Activated CD4-positive, CD25-positive, alpha-beta regulatory T cell treated with anti-CD3 and anti-CD28 coated beads, Interleukin-2, amount 50 U/mL, for 24 hours (primary cell): ENCODE measurements around the gene AADAT.
A peak's percentile ranks its signal among the peaks of the same experiment; 100 is the strongest.
"Not testable (repeated sequence)": the region's sequence is repeated elsewhere in the genome, so short reads cannot be mapped to it uniquely, and the experiment has no call there.

Experiments used
- ATAC-seq, 2 donors: fragments of 150-1000 bp; cut with Tn5 transposase; one replicate each; pipeline ENCODE4 v1.10.0; 2021; ENCODE audit warnings: mild to moderate bottlenecking in 1 of 2, moderate library complexity in 1 of 2

Gene AADAT

DNA sequence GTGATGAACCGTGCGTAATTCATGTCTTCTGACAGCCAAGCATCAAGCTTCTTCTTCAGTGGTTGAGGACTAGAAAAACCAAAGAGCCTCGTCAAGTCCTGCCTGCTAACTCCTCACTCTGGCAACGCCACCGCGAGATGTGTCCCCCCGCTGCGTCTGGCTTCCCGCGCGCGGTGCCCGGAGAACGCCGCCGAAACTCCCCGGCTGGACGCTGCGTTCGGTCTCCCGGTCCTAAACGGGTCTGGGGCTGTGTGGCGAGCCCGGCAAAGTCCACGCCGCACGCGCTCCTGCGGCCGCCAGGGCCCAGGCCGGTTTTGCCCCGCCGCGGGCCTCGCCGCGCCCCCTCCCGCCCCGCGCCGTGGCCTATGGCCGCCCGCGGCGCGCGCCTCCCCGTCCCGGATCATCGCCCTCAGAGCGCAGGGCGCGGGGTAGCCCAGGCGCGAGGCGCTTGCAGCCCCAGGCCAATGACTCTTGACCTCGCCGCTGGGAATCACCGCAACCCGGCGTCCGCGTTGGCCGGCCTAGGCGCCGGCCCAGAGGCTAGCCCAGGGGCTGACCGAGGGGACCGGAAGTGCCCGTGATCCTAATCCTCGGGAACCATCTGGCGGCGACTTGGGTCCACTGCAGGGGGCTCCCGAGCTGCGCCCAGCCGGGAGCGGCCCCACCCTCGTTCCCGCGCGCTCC is at the start of gene AADAT:
AADAT (minus strand) TSS at position 289 of the 684 bp plus-strand sequence; CDS start at position 23, 266 bp downstream.
- ATAC-seq, result no peak

DNA sequence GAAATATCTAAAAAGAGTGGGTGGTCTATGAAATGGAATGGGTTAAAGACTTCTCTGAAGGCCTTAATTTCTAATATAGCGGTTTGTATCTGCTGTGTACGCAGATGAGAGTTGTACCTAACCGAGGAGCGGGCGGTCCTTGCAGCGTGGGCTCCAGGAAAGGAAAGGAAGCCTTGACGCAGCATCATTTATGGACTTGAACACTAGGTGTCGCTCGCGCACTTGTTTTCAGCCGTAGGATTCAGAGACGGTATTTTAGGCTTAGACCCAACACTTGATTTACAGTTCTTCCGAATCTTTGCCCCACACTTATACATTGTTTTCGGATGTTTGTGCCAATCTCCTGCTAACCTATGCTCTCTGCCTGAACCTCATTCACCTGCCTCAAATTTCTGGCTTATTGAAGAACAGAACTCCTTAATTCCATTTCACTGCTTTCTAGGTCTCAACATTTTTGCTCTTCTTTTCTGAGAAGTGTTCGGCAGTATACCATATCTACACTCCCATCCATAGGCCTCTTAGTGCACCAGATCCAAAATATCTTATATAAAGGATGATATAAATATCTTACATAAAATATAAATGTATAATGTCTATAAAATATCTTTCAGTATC is 48.9 kb upstream of the AADAT start:
- ATAC-seq, result peak; percentile 20 to 61

DNA sequence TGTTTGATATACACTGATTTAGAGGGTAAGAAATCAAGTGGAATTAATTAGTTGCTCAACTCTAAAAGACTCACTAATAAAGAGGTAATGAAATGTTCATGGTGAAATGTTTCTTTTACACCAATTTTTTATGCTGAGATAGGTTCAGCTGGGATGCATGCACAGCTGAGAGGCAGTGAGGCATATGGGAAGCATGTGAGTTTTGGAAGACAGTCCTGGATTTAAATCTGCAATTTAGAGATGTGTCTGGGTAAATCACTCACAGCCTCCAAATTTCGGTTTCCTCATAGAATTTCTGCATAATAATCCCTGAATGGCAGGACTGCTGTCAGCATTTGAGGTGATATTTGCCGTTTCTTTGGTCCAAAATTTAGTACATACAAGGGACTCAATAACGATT is 48.2 kb upstream of the AADAT start:
- no peak for ATAC-seq

DNA sequence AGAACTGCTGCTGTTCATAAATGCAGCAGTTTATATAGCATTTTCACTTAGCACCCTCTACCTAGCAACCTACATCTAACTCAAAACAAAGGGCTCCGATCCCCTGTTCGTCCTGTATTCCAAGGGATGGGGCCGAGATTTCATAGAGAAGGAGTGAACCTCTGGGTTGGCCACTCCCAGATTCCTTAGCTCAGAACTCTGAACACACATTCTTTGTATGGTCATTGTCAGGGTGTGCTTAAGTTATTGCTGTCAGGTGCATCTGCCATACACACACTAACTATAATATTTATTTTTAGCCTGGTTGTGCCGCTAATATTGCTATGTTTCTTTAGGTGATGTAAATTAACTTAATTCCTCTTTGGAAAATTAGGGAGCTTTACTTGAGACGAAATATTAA is 47.7 kb upstream of the AADAT start:
- ATAC-seq, result no peak

DNA sequence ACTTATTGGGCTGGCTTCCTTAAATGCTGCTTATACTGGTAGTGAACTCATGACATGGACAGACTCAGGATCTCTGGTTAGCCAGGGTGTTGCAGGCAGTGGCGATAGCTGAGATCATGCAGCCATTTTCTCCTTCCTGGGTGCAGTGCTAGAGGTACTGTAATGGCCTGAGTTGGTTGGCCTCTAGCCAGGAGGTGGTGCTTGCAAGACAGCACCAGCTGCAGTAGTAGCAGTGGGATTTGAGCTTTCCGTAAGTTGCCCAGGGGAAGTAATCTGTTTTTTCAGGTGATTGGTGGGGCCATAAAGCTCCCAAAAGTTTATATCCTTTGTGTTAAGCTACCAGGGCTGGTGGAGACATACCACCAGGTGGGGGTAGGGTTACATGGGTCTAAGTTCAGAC is 45.1 kb upstream of the AADAT start:
- no peak for ATAC-seq

DNA sequence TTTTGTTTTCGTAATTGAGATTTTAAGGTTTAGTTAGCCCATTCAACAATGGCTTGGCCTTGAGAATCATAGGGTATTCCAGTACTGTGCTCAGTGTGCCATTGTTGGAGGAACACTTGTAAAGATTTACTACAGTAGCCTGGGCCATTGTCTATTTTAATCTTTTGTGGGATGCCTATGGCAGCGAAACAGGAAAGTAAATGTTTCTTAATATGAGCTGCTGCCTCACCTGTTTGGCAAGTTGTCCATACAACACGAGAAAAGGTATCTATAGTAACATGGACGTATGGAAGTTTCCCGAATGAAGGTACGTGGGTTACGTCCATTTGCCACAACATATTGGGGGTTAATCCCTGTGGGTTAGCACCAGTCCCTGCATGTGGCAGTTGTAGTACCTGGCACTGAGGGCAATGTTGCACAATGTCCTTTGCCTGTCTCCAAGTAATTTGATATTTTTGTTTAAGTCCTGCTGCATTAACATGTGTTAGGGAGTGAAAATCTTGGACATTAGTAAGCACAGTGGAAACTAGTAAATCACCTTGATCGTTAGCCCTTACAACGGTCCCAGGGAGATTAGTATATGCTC is 38.6 kb upstream of the AADAT start:
- no peak for ATAC-seq

DNA sequence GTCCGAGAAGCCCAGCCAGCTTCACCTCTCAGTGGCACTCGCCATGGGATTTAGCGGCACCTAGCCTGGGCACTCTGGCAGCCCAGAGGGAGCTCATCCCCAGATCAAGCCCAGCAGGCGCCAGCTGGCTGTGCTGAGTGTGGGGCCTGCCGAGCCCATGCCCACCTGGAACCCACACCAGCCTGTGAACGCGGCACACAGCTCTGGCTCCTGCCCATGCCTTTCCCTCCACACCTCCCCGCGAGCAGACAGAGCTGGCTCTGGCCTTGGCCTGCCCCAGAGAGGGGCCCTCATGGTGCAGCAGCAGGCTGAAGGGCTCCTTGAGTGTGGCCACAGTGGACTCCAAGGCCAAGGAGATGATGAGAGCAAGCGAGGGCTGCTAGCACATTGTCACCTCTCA is 38.0 kb upstream of the AADAT start:
- no peak for ATAC-seq

DNA sequence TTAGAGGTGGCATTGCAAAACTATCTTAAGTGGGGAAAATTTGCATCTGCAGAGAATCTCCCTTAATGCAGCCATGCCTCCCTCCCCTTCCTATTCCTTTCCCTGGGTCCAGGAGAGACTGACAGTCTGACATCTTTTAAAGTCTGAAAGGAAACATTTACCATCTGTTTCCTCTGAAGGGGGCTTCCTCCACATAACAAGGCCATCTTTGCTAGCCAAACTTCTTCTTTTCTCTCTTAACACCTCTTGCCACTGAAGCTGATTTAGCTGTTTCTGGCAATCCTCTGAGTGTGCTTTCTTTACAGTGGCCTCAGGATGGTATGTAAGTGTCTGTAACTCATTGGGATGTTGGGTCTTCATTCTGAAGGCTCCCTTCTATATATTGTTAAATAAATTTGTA is 34.6 kb upstream of the AADAT start:
- ATAC-seq, result no peak

DNA sequence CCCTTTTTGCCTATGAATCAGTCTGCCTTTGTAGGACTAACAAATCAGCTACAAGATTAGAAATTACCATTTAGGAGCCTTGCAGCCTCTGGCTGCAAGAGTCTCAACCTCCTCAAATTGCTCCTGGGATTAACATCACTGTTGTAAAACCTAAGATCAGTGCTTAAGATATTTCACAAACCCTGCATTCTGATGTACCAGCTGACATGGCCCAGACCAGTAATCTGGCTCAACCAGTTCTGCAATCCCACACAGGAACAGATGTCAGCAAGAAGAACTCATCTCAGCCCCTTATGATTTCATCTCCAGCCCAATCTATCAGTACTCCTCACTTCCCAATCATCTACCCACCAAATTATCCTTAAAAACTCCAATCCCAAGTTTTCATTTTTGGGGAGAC is 32.5 kb upstream of the AADAT start:
- no peak for ATAC-seq

DNA sequence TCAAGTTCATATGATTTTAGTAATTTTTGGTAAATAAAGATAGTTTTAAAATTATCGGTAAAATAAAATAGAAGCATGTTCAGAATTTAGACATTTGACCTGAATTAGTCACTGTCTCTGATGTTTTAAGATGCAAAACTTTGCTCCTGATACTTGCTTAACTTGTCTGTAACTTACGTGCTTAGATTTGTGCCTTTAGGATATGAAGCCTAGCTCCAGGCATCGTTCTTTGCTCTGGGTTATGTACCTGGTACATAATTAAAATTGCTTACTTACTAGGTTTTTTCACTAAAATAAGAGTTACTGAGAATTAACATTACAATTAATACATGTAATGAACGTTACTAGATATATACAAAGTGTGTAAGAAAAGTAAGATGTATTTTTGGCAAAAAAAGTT is 24.9 kb upstream of the AADAT start:
- no peak for ATAC-seq

DNA sequence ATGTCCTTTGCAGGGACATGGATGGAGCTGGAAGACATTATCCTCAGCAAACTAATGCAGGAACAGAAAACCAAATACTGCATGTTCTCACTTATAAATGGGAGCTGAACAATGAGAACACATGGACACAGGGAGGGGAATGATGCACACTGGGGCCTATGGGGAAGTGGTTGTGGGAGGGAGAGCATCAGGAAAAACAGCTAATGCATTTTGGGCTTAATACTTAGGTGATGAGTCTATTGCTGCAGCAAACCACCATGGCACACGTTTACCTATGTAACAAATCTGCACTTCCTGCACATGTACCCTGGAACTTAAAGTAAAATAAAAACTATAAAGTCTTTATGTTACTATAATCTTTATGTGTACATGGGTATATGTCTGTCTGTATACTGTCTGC is 24.4 kb upstream of the AADAT start:
- ATAC-seq, result not testable (repeated sequence)

DNA sequence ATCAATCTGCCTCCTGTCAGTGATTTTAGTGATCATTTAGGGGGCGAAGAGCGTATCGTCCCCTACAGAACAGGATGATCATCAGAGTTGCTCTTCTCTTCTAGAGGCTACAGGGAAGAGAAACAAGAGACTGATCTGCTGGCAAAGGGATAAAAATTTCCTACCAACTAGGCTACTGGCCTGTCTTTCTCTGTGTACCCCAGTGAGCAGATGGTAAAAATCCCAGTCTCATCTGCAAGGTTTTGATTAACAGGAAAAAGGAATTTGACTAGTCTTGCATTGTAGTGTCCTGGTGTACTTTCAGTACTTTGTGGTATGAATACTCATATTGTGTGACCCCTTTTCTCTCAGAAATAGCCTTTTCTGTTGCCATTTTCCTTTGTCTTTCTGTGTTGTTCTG is 21.8 kb upstream of the AADAT start:
- ATAC-seq, result no peak

DNA sequence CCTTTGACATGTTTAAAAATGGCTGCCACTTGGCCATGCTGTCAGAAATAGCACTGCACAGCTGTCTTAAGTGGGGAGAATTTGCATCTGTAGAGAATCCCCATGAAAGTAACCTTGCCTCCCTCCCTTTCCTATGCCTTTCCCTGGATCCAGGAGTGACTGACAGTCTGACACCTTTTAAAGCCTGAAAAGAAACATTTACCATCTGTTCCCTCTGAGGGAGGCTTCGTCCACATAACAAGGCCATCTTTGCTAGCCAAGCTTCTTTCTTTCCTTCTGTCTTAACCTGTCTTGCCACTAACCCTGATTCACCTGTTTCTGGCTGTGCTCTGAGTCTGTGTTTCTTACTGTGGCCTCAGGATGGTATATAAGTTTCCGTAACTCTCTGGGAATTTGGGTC is 21.3 kb upstream of the AADAT start:
- ATAC-seq, result no peak

DNA sequence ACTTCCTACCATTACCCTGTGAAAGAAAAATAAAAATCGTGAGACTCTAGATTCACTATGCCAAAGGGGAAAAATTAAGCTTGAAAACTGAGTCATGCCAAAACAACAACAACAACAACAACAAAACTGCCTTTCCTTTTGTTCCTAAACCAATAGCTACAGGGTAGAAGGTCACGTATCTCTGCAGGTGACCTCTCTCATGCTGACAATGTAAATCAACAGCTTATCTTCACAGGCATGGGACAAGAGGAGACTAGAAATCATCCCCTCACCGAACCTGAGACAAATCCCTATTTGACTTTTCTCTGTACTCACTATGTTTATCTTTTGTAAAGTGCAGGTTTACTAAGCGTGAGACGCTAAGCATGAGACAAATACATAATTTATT is 20.5 kb upstream of the AADAT start:
- ATAC-seq, result no peak

DNA sequence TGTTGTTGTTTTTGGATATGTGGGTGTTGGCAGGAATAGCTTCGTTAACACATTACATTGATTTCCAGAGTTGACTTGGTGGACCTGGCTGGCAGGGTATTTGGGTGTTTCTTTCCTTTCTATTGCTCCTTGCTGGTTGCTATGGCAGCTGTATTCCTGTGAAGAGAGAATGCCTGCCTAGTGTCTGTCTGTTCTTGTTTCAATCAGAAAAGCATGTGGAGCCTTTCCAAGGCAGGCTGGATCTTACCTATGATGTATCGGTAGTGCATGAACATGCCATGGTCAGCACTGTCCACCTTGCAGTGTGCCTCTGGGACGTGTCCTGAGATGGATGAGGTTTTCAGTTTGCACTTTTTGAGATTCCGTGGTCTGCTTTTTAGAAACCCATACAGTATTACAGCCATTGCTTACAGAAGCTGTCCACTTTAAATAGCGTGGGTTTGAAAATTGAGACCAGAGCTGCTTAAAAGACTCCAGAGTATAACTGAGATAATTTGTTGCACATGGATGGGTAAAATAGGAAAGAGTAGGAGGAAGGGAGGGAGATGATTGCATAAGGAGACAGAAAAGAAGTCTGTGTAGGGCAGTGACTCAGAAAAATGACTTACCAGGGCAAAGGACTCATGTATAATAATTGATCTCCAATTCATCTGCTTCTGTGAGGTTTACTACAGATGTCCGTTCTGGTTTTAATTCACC is 20.0 kb upstream of the AADAT start:
- ATAC-seq, result no peak

DNA sequence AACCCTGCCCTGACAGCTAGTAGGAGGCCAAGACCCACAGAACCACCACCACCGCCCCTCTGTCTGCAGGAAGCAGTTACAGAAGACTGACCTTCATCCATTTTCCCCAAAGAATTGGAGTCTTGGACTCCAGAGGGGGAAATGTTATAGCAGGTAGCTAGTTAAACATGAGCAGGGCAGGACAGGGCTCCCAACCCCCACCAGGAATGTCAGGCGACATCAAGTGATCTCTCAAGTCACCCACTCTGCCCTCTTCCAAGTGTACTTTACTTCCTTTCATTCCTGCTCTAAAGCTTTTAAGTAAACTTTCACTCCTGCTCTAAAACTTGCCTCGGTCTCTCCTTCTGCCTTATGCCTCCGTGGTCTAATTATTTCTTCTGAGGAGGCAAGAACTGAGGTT is 17.1 kb upstream of the AADAT start:
- ATAC-seq, result no peak

DNA sequence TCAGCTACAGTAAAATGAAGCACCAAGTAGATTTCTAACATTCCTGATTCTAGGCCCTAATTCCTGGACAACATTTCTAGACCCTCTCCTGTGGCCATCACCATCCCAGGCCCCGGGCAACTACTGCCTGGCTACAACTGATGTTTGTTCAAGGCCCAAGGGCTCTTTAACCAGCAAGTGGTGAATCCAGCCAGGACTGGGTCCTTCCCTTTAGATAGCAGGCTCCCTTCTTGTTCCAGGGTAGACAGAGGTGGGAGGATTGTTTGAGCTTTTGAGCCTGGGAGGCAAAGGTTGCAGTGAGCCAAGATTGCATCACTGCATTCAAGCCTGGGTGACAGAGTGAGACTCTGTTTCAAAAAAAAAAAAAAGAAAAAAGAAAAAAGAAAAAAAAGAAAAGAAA is 12.7 kb upstream of the AADAT start:
- no peak for ATAC-seq

DNA sequence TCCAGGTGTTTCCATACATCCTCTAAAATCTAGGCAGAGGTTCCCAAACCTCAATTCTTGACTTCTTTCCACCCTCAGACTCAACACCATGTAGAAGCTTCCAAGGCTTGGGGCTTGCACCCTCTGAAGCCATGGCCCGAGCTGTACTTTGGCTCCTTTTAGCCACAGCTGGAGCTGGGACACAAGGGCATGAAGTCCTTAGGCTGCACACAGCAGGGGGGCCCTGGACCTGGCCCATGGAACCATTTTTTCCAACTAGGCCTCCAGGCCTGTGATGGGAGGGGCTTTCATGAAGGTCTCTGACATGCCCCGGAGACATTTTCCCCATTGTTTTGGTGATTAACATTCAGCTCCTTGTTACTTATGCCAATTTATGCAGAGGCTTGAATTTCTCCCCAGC is 8.4 kb upstream of the AADAT start:
- ATAC-seq, result not testable (repeated sequence)

DNA sequence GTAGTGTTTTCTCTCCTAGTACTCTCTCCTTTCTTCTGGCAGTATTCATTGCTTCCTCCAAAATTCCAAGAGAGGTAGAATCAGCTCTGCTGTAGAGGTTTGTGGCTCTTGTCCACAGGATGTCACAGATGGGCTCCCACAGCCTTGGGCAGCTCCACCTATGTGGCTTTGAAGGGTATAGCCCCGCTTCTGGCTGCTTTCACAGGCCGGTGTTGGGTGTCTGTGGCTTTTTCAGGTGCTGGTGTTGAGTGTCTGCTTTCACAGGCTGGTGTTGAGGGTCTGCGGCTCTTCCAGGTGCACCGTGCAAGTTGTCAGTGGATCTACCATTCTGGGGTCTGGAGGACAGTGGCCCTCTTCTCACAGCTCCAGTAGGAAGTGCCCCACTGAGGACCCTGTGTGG is 7.9 kb upstream of the AADAT start:
- no peak for ATAC-seq

DNA sequence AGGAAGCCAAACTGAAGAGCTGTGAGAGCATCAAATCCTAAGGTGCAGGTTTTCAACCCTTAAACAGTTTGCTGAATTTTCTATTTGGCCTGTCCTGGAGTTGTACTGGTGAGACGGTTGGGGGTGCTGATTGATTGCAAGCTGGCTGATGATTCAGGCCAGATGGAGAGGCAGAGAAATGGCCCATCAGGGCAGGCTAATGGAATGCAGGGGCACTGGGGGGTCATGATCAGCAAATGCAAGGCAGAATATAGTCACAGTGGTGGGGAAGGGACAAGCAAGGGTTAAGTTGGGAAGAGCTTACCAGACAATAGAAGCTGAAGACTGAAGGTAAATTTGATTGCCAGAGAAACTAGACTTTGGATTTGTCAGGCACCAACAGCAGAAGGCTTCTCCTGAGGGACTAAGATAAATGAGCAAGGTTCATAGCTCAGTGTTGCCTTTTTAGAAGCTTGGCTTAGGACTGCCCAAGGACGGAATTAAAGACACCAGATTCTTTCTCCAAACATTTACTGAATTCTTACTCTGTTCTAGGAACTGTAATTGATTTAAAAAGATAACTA is 4.3 kb upstream of the AADAT start:
- ATAC-seq, result no peak

DNA sequence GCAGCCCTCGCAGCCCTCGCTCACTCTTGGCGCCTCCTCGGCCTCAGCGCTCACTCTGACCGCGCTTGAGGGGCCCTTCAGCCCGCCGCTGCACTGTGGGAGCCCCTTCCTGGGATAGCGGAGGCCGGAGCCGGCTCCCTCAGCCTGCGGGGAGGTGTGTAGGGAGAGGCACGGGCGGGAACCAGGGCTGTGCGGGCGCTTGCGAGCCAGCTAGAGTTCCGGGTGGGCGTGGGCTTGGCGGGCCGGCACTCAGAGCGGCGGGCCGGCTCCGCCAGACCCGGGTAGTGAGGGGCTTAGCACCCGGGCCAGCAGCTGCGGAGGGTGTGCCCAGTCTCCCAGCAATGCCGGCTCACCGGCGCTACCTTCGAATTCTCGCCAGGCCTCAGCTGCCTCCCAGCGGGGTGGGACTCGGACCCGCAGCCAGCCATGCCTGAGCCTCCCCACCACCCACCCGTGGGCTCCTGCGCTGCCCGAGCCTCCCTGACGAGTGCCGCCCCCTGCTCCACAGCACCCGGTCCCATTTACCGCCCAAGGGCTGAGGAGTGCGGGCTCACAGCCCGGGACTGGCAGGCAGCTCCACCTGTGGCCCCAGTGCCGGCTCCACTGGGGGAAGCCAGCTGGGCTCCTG is 1.4 kb upstream of the AADAT start:
- no peak for ATAC-seq

DNA sequence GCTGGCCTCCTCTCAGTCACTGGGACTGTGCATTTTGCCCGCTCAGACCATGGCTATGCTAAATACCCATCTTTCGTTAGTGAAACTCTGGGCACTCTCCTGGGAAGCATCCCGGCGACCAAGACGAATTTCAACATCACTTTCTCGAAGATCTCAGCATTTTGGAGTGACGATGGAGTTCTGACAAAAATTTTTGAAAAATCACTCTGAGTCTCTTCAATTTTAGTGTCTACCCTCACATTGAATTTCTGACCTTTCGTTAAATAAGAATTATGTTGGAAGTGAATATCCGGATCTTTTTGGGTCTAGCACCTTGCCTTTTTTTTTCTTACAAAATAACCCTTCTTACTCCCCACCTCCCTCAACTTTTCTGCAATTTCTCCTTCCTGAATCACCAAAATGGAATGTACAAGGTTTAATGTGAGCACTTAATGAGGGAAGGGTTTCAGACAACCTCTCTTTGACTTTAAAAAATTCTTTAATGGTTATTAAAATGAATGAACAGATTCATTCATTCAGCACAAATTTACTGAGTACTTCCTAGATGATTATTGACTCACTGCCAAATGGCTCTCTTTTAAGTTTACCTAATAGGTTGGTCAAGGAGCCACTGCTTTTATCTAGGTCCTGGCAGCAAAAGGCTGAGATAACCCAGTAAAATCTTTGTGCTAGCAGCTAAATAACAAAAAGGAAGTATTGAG is 746 bp upstream of the AADAT start:
- ATAC-seq, result no peak

DNA sequence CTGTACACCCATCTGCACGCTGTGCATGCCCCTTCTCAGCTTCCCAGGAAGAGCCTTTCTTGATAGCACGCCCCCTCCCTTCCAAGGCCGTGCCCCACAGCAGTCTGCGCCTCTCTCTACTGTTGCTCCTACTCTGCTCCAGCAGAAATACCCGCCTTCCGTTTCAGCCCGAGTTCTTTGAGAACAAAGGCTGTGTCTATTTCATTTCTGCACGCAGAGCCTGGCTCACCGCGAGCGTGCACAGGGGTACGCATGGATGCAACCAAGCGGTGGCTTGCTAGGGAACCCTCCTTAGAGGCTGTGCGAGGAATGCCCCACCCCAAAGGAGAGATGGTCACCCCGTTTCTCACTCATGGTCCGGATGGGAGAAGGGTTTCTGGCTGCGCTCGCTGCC is 485 bp downstream of the AADAT start:
- no peak for ATAC-seq
